ENCODE results near the gene DAPK2.

Gene DAPK2

GRCh38 chr15:63880744-63881143 lies 165.5 kb downstream of the DAPK2 start:
- TF ChIP-seq CTCF (IDR thresholded peaks at IDR 0.05; ENCODE audit: borderline replicate concordance, insufficient read depth, low read depth, low read length), result no peak

GRCh38 chr15:63879995-63880394 lies 166.3 kb downstream of the DAPK2 start:
- no peak overlapping the region for H3K4me3 ChIP-seq (ENCODE audit: low read depth, low read length)
- no peak for TF ChIP-seq CTCF (IDR thresholded peaks at IDR 0.05; ENCODE audit: borderline replicate concordance, insufficient read depth, low read depth, low read length)

More at GRCh38 chr15:63880744-63881143, 165.5 kb downstream of the DAPK2 start:
- no peak overlapping the region for H3K4me3 ChIP-seq (ENCODE audit: low read depth, low read length)

GRCh38 chr15:63879211-63879610 lies 167.1 kb downstream of the DAPK2 start:
- no peak overlapping the region for H3K4me3 ChIP-seq (ENCODE audit: low read depth, low read length)
- TF ChIP-seq CTCF (IDR thresholded peaks at IDR 0.05; ENCODE audit: borderline replicate concordance, insufficient read depth, low read depth, low read length), result no peak

GRCh38 chr15:63877713-63878271 lies 168.5 kb downstream of the DAPK2 start:
- no peak for TF ChIP-seq CTCF (IDR thresholded peaks at IDR 0.05; ENCODE audit: borderline replicate concordance, insufficient read depth, low read depth, low read length)

GRCh38 chr15:63876085-63876662 lies 170.1 kb downstream of the DAPK2 start:
- no peak for TF ChIP-seq CTCF (IDR thresholded peaks at IDR 0.05; ENCODE audit: borderline replicate concordance, insufficient read depth, low read depth, low read length)
- no peak overlapping the region for H3K4me3 ChIP-seq (ENCODE audit: low read depth, low read length)

More at GRCh38 chr15:63877713-63878271, 168.5 kb downstream of the DAPK2 start:
- H3K4me3 ChIP-seq (ENCODE audit: low read depth, low read length), result no peak overlapping the region

- TF ChIP-seq CTCF (IDR thresholded peaks at IDR 0.05; ENCODE audit: borderline replicate concordance, insufficient read depth, low read depth, low read length), result no peak
- H3K4me3 ChIP-seq (ENCODE audit: low read depth, low read length), result no peak overlapping the region
Measured at GRCh38 chr15:63874616-63875015, 171.7 kb downstream of the DAPK2 start.
